Pancreas (tissue), 10 donors: ENCODE results near the gene DNAJC25. TPM values are rescaled to one million over a fixed set of nuclear protein-coding genes. Genes with fewer than 3 reads are reported as not detected.

Source experiments
- ATAC-seq, 4 donors: fragments of 200-7000 bp; cut with Tn5 transposase; one replicate each; pipeline versions ENCODE4 v1.8.0 to v1.9.1; 2020; ENCODE audit warnings: mild to moderate bottlenecking in 4 of 4, moderate library complexity in 4 of 4
- DNase-seq, 6 donors: peaks; one replicate each; pipeline ENCODE4 v3.0.0-alpha.2; 2020
- FAIRE-seq: peaks from 2 replicates; lab custom pipeline; 2012; peaks lifted over from hg19 to GRCh38; lab: Jason Lieb, UNC
- H3K27ac ChIP-seq, 4 donors: fragments of 200-600 bp; sonication (generic); 1 replicate in 3 of 4; 2 replicates in 1 of 4; pipeline versions ENCODE4 v1.5.0 to v1.8.0; 2020
- H3K27me3 ChIP-seq, 4 donors: fragments of 200-600 bp; one replicate each; pipeline ENCODE4 v1.8.0; 2021
- H3K36me3 ChIP-seq, 3 donors: fragments of 200-600 bp; sonication (generic) in 1 of 3; one replicate each; pipeline versions ENCODE4 v1.5.0 to v1.8.0; 2020 to 2021
- H3K4me1 ChIP-seq, 3 donors: fragments of 200-600 bp; one replicate each; pipeline ENCODE4 v1.8.0; 2021
- H3K4me3 ChIP-seq, 4 donors: fragments of 200-600 bp; sonication (generic) in 2 of 4; one replicate each; pipeline versions ENCODE4 v1.5.0 to v1.8.0; 2020 to 2021
- H3K9me3 ChIP-seq, 4 donors: fragments of 200-600 bp; one replicate each; pipeline ENCODE4 v1.8.0; 2021
- CTCF ChIP-seq, 4 donors: fragments of 200-600 bp; sonication (generic) in 3 of 4; IDR thresholded peaks; one replicate each; pipeline versions ENCODE4 v1.5.0 to v1.8.0; 2021; ENCODE audit warnings: antibody characterized with exemption in 4 of 4
- WGBS, 2 donors: extraction: QIAGEN DNeasy Blood & Tissue Kit; methylation state at CpG; one replicate each; pipeline ENCODE4 v1.1.7; 2013; 5-methylcytosine and 5-hydroxymethylcytosine counted together
- intact Hi-C, 3 donors: fragments of 100-400 bp; cut with DNase I; formaldehyde crosslinking; loops; one replicate each; pipeline versions ENCODE4 v1.11.1 to v1.14.2; 2022
- polyA plus RNA-seq, 2 donors: library from polyadenylated mRNA; stranded (reverse); fragments of 200-250 nt; gene quantifications; one replicate each; pipeline ENCODE4 v1.2.3, GENCODE V29; 2013
- total RNA-seq, 6 donors: library from RNA; stranded (reverse); fragmentation: NEBNext Ultra II Directional in 4 of 6; extraction: Animal tissue kit (Norgen Biotek cat#: 25700) in 4 of 6; gene quantifications; one replicate each; pipeline versions ENCODE4 v1.2.1 to v1.2.4, GENCODE V29; 2021 to 2023
- donor health status: healthy with polysubstance abuse.
- donor health status: DM: no; HTN: no; CAD: no; lungs with moderate emphysema.
- donor health status: DM: no; HTN: no; CAD: no.
- donor health status: control.
- donor health status: control.
- donor health status: Bipolar disorder and iron deficiency.
- donor health status: DM: yes; HTN: yes; CAD: no.
- donor health status: DM: no; HTN: no; CAD: no.
- donor health status: DM: no; HTN: no; CAD: no.
- donor health status: DM: yes; HTN: yes; CAD: no.

The DNAJC25 gene
- total and polyA plus RNA-seq, 8 donors, result 2.2 to 6.7 (median 3.5) TPM

GRCh38 chr9:111621895-111622480 is 9.1 kb upstream of the DNAJC25 start:
- DNase-seq, result peak in 1 of 6 donors; percentile 27
- Histone ChIP-seq H3K27me3 (no peaks in the 10 kb centered on the region), H3K4me1 (no peaks in the 10 kb centered on the region), H3K9me3 (no peaks in the 10 kb centered on the region), H3K4me3 (no peak overlapping the region), H3K36me3 (no peaks in the 10 kb centered on the region), H3K27ac (no peak overlapping the region)
- peak in 3 of 4 donors; percentile 43 to 52 (median 44) for TF ChIP-seq CTCF (IDR thresholded peaks at IDR 0.05)
- no peak for FAIRE-seq
- WGBS, 2 donors, result 15 to 21% methylated on average over 2 of the region's 2 CpGs
- ATAC-seq, result peak; percentile 75 to 92 (median 86)
- intact Hi-C loops, result no loop called here

GRCh38 chr9:111622626-111623025 is 8.5 kb upstream of the DNAJC25 start:
- H3K27ac ChIP-seq, result no peak overlapping the region
- no peak for FAIRE-seq

GRCh38 chr9:111627260-111627963 is 3.7 kb upstream of the DNAJC25 start:
- DNase-seq (no peak), FAIRE-seq (no peak), ATAC-seq (no peak)
- H3K9me3 ChIP-seq, result no peaks in the 10 kb centered on the region
- H3K4me1 ChIP-seq, result peaks cover 4 to 8% (median 5%) of the 10 kb centered on the region in 3 donors
- no peaks in the 10 kb centered on the region for H3K36me3 ChIP-seq
- no peaks in the 10 kb centered on the region for H3K27me3 ChIP-seq
- no peak overlapping the region for H3K4me3 ChIP-seq
- no peak overlapping the region for H3K27ac ChIP-seq
- no peak for TF ChIP-seq CTCF (IDR thresholded peaks at IDR 0.05)
- WGBS, 2 donors, result 39 to 48% methylated on average over 7 of the region's 7 CpGs
- intact Hi-C loops, result no loop called here

More at GRCh38 chr9:111622626-111623025, 8.5 kb upstream of the DNAJC25 start:
- Histone ChIP-seq H3K27me3 (no peaks in the 10 kb centered on the region), H3K36me3 (no peaks in the 10 kb centered on the region), H3K4me1 (no peaks in the 10 kb centered on the region), H3K4me3 (no peak overlapping the region), H3K9me3 (no peaks in the 10 kb centered on the region)
- TF ChIP-seq CTCF (IDR thresholded peaks at IDR 0.05), result no peak
- ATAC-seq (peak; percentile 44 to 86 (median 56)), DNase-seq (peak in 1 of 6 donors; percentile 62)
- WGBS, 2 donors, result 44 to 73% methylated on average over 3 of the region's 3 CpGs
- intact Hi-C loops, result no loop called here

GRCh38 chr9:111628411-111628810 is 2.7 kb upstream of the DNAJC25 start:
- ATAC-seq (no peak), DNase-seq (no peak), FAIRE-seq (no peak)
- intact Hi-C loops, result no loop called here
- no peaks in the 10 kb centered on the region for H3K27me3 ChIP-seq
- H3K27ac ChIP-seq, result no peak overlapping the region
- no peak overlapping the region for H3K4me3 ChIP-seq
- peaks cover 4 to 18% (median 5%) of the 10 kb centered on the region in 3 donors for H3K4me1 ChIP-seq
- no peak for TF ChIP-seq CTCF (IDR thresholded peaks at IDR 0.05)
- no peaks in the 10 kb centered on the region for H3K36me3 ChIP-seq
- no peaks in the 10 kb centered on the region for H3K9me3 ChIP-seq
- 83 to 88% methylated on average over 7 of the region's 7 CpGs for WGBS, 2 donors
